GM06990 (cell line): ENCODE data around the gene ZNF280C.
A peak's percentile ranks its signal among the peaks of the same experiment; 100 is the strongest.

Experiments used
- DNase-seq: peaks from one replicate; pipeline ENCODE4 v3.0.0-alpha.2; 2011; ENCODE audit not compliant: insufficient read length; ENCODE audit errors: extremely low read depth
- H3K27me3 ChIP-seq: replicated peaks from 2 replicates; pipeline ENCODE4 v1.6.0; 2011; ENCODE audit warnings: low read length; ENCODE audit not compliant: control insufficient read depth, insufficient read depth
- H3K36me3 ChIP-seq: 2 replicates; pipeline ENCODE4 v1.5.1; 2011; ENCODE audit warnings: low read length; ENCODE audit not compliant: control insufficient read depth, insufficient read depth
- H3K4me3 ChIP-seq: replicated peaks from 2 replicates; pipeline ENCODE4 v1.5.1; 2011; ENCODE audit warnings: low read depth, mild to moderate bottlenecking, control low read depth, low read length
- CTCF ChIP-seq: IDR thresholded peaks from 2 replicates; pipeline ENCODE4 v1.5.1; 2011; ENCODE audit warnings: low read length, control low read depth, mild to moderate bottlenecking, inconsistent platforms; ENCODE audit not compliant: insufficient read depth, poor library complexity, severe bottlenecking

The ZNF280C gene

DNA sequence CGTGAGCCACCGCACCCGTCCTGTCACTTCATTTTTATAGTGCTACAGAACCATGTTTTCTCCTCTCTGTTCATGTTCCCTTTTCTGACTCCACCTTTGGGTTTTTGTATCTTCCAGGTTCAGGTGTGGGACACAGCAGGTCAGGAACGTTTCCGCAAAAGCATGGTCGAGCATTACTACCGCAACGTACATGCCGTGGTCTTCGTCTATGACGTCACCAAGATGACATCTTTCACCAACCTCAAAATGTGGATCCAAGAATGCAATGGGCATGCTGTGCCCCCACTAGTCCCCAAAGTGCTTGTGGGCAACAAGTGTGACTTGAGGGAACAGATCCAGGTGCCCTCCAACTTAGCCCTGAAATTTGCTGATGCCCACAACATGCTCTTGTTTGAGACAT, 84.5 kb downstream of the ZNF280C start:
- Histone ChIP-seq H3K27me3 (no peaks in the 10 kb centered on the region), H3K36me3 (no peaks in the 10 kb centered on the region), H3K4me3 (no peak overlapping the region)
- no peak for DNase-seq
- no peak for TF ChIP-seq CTCF

DNA sequence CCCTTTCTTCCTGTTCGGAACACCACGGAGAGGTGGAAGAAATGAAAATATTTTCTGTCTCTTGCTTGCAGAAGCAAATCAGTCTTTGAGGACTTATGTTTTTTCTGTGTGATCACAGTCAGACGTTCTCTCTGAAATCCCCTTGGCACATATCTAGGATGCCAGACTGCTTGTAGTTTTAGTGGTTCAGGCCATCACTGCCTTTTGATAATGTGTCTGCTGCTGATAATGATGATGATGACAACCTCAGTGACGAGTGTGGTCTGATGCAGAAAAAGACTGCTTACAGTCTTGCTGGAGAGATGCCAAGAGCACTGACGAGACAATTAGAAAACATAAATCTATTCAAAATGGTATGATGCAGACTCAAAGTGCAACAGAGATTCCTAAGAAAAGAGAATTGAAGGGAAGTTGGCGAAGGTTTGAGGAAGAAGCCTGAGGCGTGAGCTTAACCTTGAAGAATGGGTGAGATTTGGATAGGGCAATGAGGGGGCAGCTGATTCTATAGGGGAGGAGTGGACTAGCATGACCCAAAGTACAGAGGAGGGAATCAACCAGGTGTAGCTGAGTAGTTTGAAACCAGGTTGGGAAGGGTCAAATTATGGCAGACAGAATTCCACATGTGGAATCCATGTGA, 89.0 kb downstream of the ZNF280C start:
- Histone ChIP-seq H3K27me3 (no peaks in the 10 kb centered on the region), H3K36me3 (no peaks in the 10 kb centered on the region), H3K4me3 (no peak overlapping the region)
- DNase-seq, result no peak
- no peak for TF ChIP-seq CTCF

DNA sequence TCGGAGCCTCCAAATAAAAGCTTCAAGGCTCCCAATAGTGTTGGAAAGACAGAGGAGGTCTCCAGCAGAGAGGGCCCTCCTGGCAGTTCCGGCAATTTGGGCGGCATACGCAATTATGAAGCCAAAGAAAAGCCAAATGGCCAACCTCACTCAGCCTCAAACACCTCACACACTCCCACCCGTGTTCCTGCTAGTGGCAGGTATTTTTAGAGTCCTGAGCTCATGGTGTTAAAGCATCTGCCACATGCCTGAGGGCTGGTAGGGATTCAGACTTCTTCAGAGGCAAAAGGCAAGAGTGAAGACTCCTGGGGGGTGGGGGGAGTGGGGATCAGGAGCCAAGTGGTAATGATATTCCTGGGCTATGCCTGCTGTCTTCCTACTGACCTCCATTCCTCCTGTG, 89.5 kb downstream of the ZNF280C start:
- Histone ChIP-seq H3K36me3 (no peaks in the 10 kb centered on the region), H3K4me3 (no peak overlapping the region), H3K27me3 (no peaks in the 10 kb centered on the region)
- no peak for DNase-seq
- no peak for TF ChIP-seq CTCF

- DNase-seq, result no peak
- TF ChIP-seq CTCF, result no peak
- H3K36me3 ChIP-seq, result no peaks in the 10 kb centered on the region
- no peak overlapping the region for H3K4me3 ChIP-seq
- H3K27me3 ChIP-seq, result no peaks in the 10 kb centered on the region
Measured at GRCh38 chrX:130176942-130177341, 91.8 kb downstream of the ZNF280C start.

DNA sequence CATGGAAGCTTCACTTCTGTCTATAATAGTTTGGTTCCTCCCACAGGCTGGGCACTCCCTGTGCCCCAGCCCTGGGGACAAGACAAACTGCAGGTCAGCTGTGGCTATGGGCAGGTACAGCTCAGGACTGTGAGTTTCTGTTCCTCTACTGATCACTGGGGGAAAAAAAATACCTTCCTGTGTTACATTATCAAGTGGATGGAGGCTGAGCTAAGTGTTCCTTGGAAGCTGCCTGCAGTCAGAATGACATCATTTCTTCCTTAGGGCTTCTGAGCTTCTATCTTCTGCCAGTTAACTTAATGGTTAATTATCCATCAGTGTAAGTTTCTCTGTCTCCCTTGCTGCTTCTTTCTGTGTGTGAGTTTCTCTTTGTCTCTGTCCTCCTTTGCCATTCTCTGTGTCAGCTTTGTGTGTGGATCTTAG, 92.3 kb downstream of the ZNF280C start:
- DNase-seq, result peak; percentile 54
- no peak overlapping the region for H3K4me3 ChIP-seq

More for the DNA sequence above, 92.3 kb downstream of the ZNF280C start:
- Histone ChIP-seq H3K27me3 (no peaks in the 10 kb centered on the region), H3K36me3 (no peaks in the 10 kb centered on the region)
- TF ChIP-seq CTCF, result no peak
